ENCODE measurements around the gene COQ8B.

Gene COQ8B

GRCh38 chr19:40687525-40688016, 29.1 kb downstream of the COQ8B start:
- no peak overlapping the region for H3K9ac ChIP-seq (ENCODE audit: low read depth, low read length)
- H3K36me3 ChIP-seq (ENCODE audit: insufficient read depth, low read length): no peaks in the 10 kb centered on the region
- H3K4me1 ChIP-seq (ENCODE audit: insufficient read depth, low read length): peaks cover 5% of the 10 kb centered on the region; the same call in 1 of the 2 replicates
- no peaks in the 10 kb centered on the region for H3K9me3 ChIP-seq (ENCODE audit: control insufficient read depth, insufficient read depth, low read length)

- H3K9me3 ChIP-seq (ENCODE audit: control insufficient read depth, insufficient read depth, low read length): no peaks in the 10 kb centered on the region
- no peak overlapping the region for H3K9ac ChIP-seq (ENCODE audit: low read depth, low read length)
- peaks cover 5% of the 10 kb centered on the region; the same call in 1 of the 2 replicates for H3K4me1 ChIP-seq (ENCODE audit: insufficient read depth, low read length)
- H3K36me3 ChIP-seq (ENCODE audit: insufficient read depth, low read length): no peaks in the 10 kb centered on the region
Observed at GRCh38 chr19:40686882-40687524, 29.7 kb downstream of the COQ8B start.

GRCh38 chr19:40685563-40685962, 31.1 kb downstream of the COQ8B start:
- Histone ChIP-seq H3K36me3 (ENCODE audit: insufficient read depth, low read length) (no peaks in the 10 kb centered on the region; the same call in 1 of the 2 replicates), H3K4me1 (ENCODE audit: insufficient read depth, low read length) (peaks cover 5% of the 10 kb centered on the region; the same call in 1 of the 2 replicates), H3K9ac (ENCODE audit: low read depth, low read length) (no peak overlapping the region), H3K9me3 (ENCODE audit: control insufficient read depth, insufficient read depth, low read length) (no peaks in the 10 kb centered on the region)

- Histone ChIP-seq H3K36me3 (ENCODE audit: insufficient read depth, low read length) (no peaks in the 10 kb centered on the region; the same call in 1 of the 2 replicates), H3K9ac (ENCODE audit: low read depth, low read length) (no peak overlapping the region), H3K9me3 (ENCODE audit: control insufficient read depth, insufficient read depth, low read length) (no peaks in the 10 kb centered on the region), H3K4me1 (ENCODE audit: insufficient read depth, low read length) (peaks cover 5% of the 10 kb centered on the region; the same call in 1 of the 2 replicates)
Observed at GRCh38 chr19:40685016-40685526, 31.6 kb downstream of the COQ8B start.

- H3K9me3 ChIP-seq (ENCODE audit: control insufficient read depth, insufficient read depth, low read length): no peaks in the 10 kb centered on the region
- H3K9ac ChIP-seq (ENCODE audit: low read depth, low read length): no peak overlapping the region
- no peaks in the 10 kb centered on the region; the same call in 1 of the 2 replicates for H3K36me3 ChIP-seq (ENCODE audit: insufficient read depth, low read length)
- peaks cover 4% of the 10 kb centered on the region; the same call in 1 of the 2 replicates for H3K4me1 ChIP-seq (ENCODE audit: insufficient read depth, low read length)
Observed at GRCh38 chr19:40684280-40684679, 32.4 kb downstream of the COQ8B start.

- no peaks in the 10 kb centered on the region; the same call in 1 of the 2 replicates for H3K36me3 ChIP-seq (ENCODE audit: insufficient read depth, low read length)
- H3K4me1 ChIP-seq (ENCODE audit: insufficient read depth, low read length): no peaks in the 10 kb centered on the region
- H3K9ac ChIP-seq (ENCODE audit: low read depth, low read length): no peak overlapping the region
- no peaks in the 10 kb centered on the region for H3K9me3 ChIP-seq (ENCODE audit: control insufficient read depth, insufficient read depth, low read length)
Observed at GRCh38 chr19:40683437-40683836, 33.2 kb downstream of the COQ8B start.

GRCh38 chr19:40682431-40682964, 34.2 kb downstream of the COQ8B start:
- Histone ChIP-seq H3K9ac (ENCODE audit: low read depth, low read length) (no peak overlapping the region), H3K36me3 (ENCODE audit: insufficient read depth, low read length) (no peaks in the 10 kb centered on the region; the same call in 1 of the 2 replicates), H3K4me1 (ENCODE audit: insufficient read depth, low read length) (no peaks in the 10 kb centered on the region), H3K9me3 (ENCODE audit: control insufficient read depth, insufficient read depth, low read length) (no peaks in the 10 kb centered on the region)

GRCh38 chr19:40681039-40681438, 35.6 kb downstream of the COQ8B start:
- no peaks in the 10 kb centered on the region; the same call in 1 of the 2 replicates for H3K36me3 ChIP-seq (ENCODE audit: insufficient read depth, low read length)
- no peak overlapping the region for H3K9ac ChIP-seq (ENCODE audit: low read depth, low read length)
- no peaks in the 10 kb centered on the region for H3K9me3 ChIP-seq (ENCODE audit: control insufficient read depth, insufficient read depth, low read length)
- H3K4me1 ChIP-seq (ENCODE audit: insufficient read depth, low read length): no peaks in the 10 kb centered on the region

GRCh38 chr19:40677156-40677555, 39.5 kb downstream of the COQ8B start:
- H3K9me3 ChIP-seq (ENCODE audit: control insufficient read depth, insufficient read depth, low read length): no peaks in the 10 kb centered on the region
- no peaks in the 10 kb centered on the region for H3K4me1 ChIP-seq (ENCODE audit: insufficient read depth, low read length)
- H3K9ac ChIP-seq (ENCODE audit: low read depth, low read length): no peak overlapping the region
- no peaks in the 10 kb centered on the region; the same call in 1 of the 2 replicates for H3K36me3 ChIP-seq (ENCODE audit: insufficient read depth, low read length)

GRCh38 chr19:40674291-40674690, 42.4 kb downstream of the COQ8B start:
- H3K36me3 ChIP-seq (ENCODE audit: insufficient read depth, low read length): no peaks in the 10 kb centered on the region; the same call in 1 of the 2 replicates
- no peaks in the 10 kb centered on the region for H3K9me3 ChIP-seq (ENCODE audit: control insufficient read depth, insufficient read depth, low read length)
- no peaks in the 10 kb centered on the region for H3K4me1 ChIP-seq (ENCODE audit: insufficient read depth, low read length)
- no peak overlapping the region for H3K9ac ChIP-seq (ENCODE audit: low read depth, low read length)

GRCh38 chr19:40673397-40673796, 43.3 kb downstream of the COQ8B start:
- H3K9me3 ChIP-seq (ENCODE audit: control insufficient read depth, insufficient read depth, low read length): no peaks in the 10 kb centered on the region
- H3K4me1 ChIP-seq (ENCODE audit: insufficient read depth, low read length): no peaks in the 10 kb centered on the region
- no peaks in the 10 kb centered on the region; the same call in 1 of the 2 replicates for H3K36me3 ChIP-seq (ENCODE audit: insufficient read depth, low read length)
- no peak overlapping the region for H3K9ac ChIP-seq (ENCODE audit: low read depth, low read length)

- no peak overlapping the region for H3K9ac ChIP-seq (ENCODE audit: low read depth, low read length)
- H3K4me1 ChIP-seq (ENCODE audit: insufficient read depth, low read length): no peaks in the 10 kb centered on the region
- no peaks in the 10 kb centered on the region for H3K9me3 ChIP-seq (ENCODE audit: control insufficient read depth, insufficient read depth, low read length)
- H3K36me3 ChIP-seq (ENCODE audit: insufficient read depth, low read length): no peaks in the 10 kb centered on the region; the same call in 1 of the 2 replicates
Observed at GRCh38 chr19:40672573-40673299, 44.0 kb downstream of the COQ8B start.

- Histone ChIP-seq H3K9ac (ENCODE audit: low read depth, low read length) (no peak overlapping the region), H3K36me3 (ENCODE audit: insufficient read depth, low read length) (no peaks in the 10 kb centered on the region; the same call in 1 of the 2 replicates), H3K9me3 (ENCODE audit: control insufficient read depth, insufficient read depth, low read length) (no peaks in the 10 kb centered on the region), H3K4me1 (ENCODE audit: insufficient read depth, low read length) (no peaks in the 10 kb centered on the region)
Observed at GRCh38 chr19:40672038-40672437, 44.6 kb downstream of the COQ8B start.

- Histone ChIP-seq H3K36me3 (ENCODE audit: insufficient read depth, low read length) (no peaks in the 10 kb centered on the region; the same call in 1 of the 2 replicates), H3K9ac (ENCODE audit: low read depth, low read length) (no peak overlapping the region)
Observed at GRCh38 chr19:40671404-40671803, 45.3 kb downstream of the COQ8B start.

More at GRCh38 chr19:40671404-40671803, 45.3 kb downstream of the COQ8B start:
- Histone ChIP-seq H3K4me1 (ENCODE audit: insufficient read depth, low read length) (no peaks in the 10 kb centered on the region), H3K9me3 (ENCODE audit: control insufficient read depth, insufficient read depth, low read length) (no peaks in the 10 kb centered on the region)
